SK-N-SH (cell line): Measurements from ENCODE around the gene CIAO2A. TPM values are rescaled to one million over a fixed set of nuclear protein-coding genes. Genes with fewer than 3 reads are reported as not detected.

Source experiments
- CTCF ChIA-PET: fragments of 300-600, 350-600 bp; formaldehyde crosslinking; extraction: SDS; loops from one replicate; lab custom pipeline; 2021; lab: Yijun Ruan, JAX
- POLR2A ChIA-PET: fragments of 350-600 bp; sonication (Branson Sonifier 250); formaldehyde crosslinking; extraction: SDS; loops from one replicate; lab custom pipeline; 2020; ENCODE audit warnings: antibody characterized with exemption, inconsistent platforms; lab: Yijun Ruan, JAX
- DNase-seq: peaks from one replicate; pipeline ENCODE4 v3.0.0; 2012
- H2AFZ ChIP-seq: fragments of 200-600 bp; sonication (generic); 2 replicates; pipeline ENCODE4 v1.8.1; 2016; ENCODE audit warnings: antibody characterized with exemption, mild to moderate bottlenecking, low read depth
- H3F3A ChIP-seq: fragments of 200-600 bp; sonication (generic); replicated peaks from 2 replicates; pipeline ENCODE3; 2016; ENCODE audit warnings: antibody characterized with exemption, mild to moderate bottlenecking; ENCODE audit not compliant: insufficient read depth
- H3K27ac ChIP-seq, 2 experiments: fragments of 200-500 bp in 1 of 2; fragments of 200-600 bp in 1 of 2; sonication (Bioruptor generic) in 1 of 2; sonication (generic), shearing (Covaris generic) in 1 of 2; 2 replicates each; pipeline versions ENCODE4 v1.5.1 to v1.6.1; 2014 to 2016; ENCODE audit warnings: low read depth in 2 of 2, inconsistent platforms in 1 of 2, low read length in 1 of 2, mild to moderate bottlenecking in 1 of 2, mixed read lengths in 1 of 2
- H3K27me3 ChIP-seq: fragments of 200-600 bp; sonication (generic), shearing (Covaris generic); 2 replicates; pipeline ENCODE4 v1.6.1; 2016; ENCODE audit warnings: mixed run types; ENCODE audit not compliant: insufficient read depth
- H3K36me3 ChIP-seq, 2 experiments: fragments of 200-500 bp in 1 of 2; fragments of 200-600 bp in 1 of 2; sonication (Bioruptor generic) in 1 of 2; sonication (generic) in 1 of 2; replicated peaks in 1 of 2; 2 replicates each; pipeline versions ENCODE3 to v1.5.1; 2014 to 2016; ENCODE audit warnings: low read length in 1 of 2, mild to moderate bottlenecking in 1 of 2; ENCODE audit not compliant: insufficient read depth in 2 of 2, control insufficient read depth in 1 of 2
- H3K4me1 ChIP-seq, 2 experiments: fragments of 200-500 bp in 1 of 2; fragments of 200-600 bp in 1 of 2; sonication (Bioruptor generic) in 1 of 2; sonication (generic), shearing (Covaris generic) in 1 of 2; 2 replicates each; pipeline versions ENCODE4 v1.5.1 to v1.6.1; 2014 to 2016; ENCODE audit warnings: low read depth in 1 of 2, low read length in 1 of 2, mixed run types in 1 of 2; ENCODE audit not compliant: insufficient read depth in 2 of 2, control insufficient read depth in 1 of 2
- H3K4me2 ChIP-seq: fragments of 200-600 bp; sonication (generic), shearing (Covaris generic); 2 replicates; pipeline ENCODE4 v1.6.1; 2017; ENCODE audit warnings: mixed run types
- H3K4me3 ChIP-seq, 2 experiments: fragments of 200-500 bp in 1 of 2; fragments of 200-600 bp in 1 of 2; sonication (Bioruptor generic) in 1 of 2; sonication (generic), shearing (Covaris generic) in 1 of 2; 2 replicates each; pipeline versions ENCODE4 v1.5.1 to v1.8.1; 2014 to 2016; ENCODE audit warnings: low read depth in 2 of 2, inconsistent platforms in 1 of 2, low read length in 1 of 2, mild to moderate bottlenecking in 1 of 2, mixed read lengths in 1 of 2, moderate library complexity in 1 of 2
- H3K79me2 ChIP-seq: fragments of 200-600 bp; sonication (generic); 2 replicates; pipeline ENCODE4 v1.8.1; 2017; ENCODE audit warnings: mild to moderate bottlenecking; ENCODE audit not compliant: insufficient read depth
- H3K9ac ChIP-seq: fragments of 200-600 bp; sonication (generic); 2 replicates; pipeline ENCODE4 v1.6.1; 2017; ENCODE audit warnings: mixed run types
- H3K9me2 ChIP-seq: fragments of 200-600 bp; sonication (generic); 2 replicates; pipeline ENCODE4 v1.6.1; 2017; ENCODE audit warnings: mixed run types
- H3K9me3 ChIP-seq: fragments of 200-600 bp; sonication (generic); 2 replicates; pipeline ENCODE4 v1.6.1; 2017; ENCODE audit warnings: mixed run types, mild to moderate bottlenecking, moderate library complexity
- H4K20me1 ChIP-seq: fragments of 200-600 bp; sonication (generic); 2 replicates; pipeline ENCODE4 v1.6.1; 2017; ENCODE audit warnings: mild to moderate bottlenecking, mixed run types; ENCODE audit not compliant: insufficient read depth
- EP300 ChIP-seq, 2 experiments: IDR thresholded peaks; 2 replicates each; pipeline versions ENCODE4 v1.4.0 to v1.6.1; 2012; ENCODE audit warnings: borderline replicate concordance in 1 of 2, low read depth in 1 of 2, low read length in 1 of 2
- EZH2phosphoT487 ChIP-seq: fragments of 200-600 bp; sonication (generic); IDR thresholded peaks from 2 replicates; pipeline ENCODE4 v1.6.1; 2017; ENCODE audit warnings: low read depth, mixed run types, mild to moderate bottlenecking, antibody characterized with exemption, moderate library complexity, borderline replicate concordance
- FOXJ3 ChIP-seq: sonication (generic); formaldehyde crosslinking; IDR thresholded peaks from 2 replicates; pipeline ENCODE4 v1.5.1; 2020; ENCODE audit warnings: mild to moderate bottlenecking, missing genetic modification reagents
- FOXM1 ChIP-seq: IDR thresholded peaks from 2 replicates; pipeline ENCODE4 v1.4.0; 2012; ENCODE audit warnings: low read depth, mild to moderate bottlenecking
- GATA2 ChIP-seq: sonication (generic); formaldehyde crosslinking; IDR thresholded peaks from 2 replicates; pipeline ENCODE4 v1.5.0; 2020; ENCODE audit warnings: mild to moderate bottlenecking, missing genetic modification reagents
- JUND ChIP-seq: IDR thresholded peaks from 2 replicates; pipeline ENCODE4 v1.4.0; 2012
- MEF2A ChIP-seq: IDR thresholded peaks from 2 replicates; pipeline ENCODE4 v1.4.0; 2012; ENCODE audit warnings: low read depth, borderline replicate concordance
- POLR2AphosphoS5 ChIP-seq: IDR thresholded peaks from 2 replicates; pipeline ENCODE4 v1.6.1; 2012; ENCODE audit warnings: low read depth, low read length
- RAD21 ChIP-seq: IDR thresholded peaks from 2 replicates; pipeline ENCODE4 v1.6.1; 2012; ENCODE audit warnings: mild to moderate bottlenecking, low read length
- RCOR1 ChIP-seq: fragments of 150-350 bp; IDR thresholded peaks from 2 replicates; pipeline ENCODE4 v1.6.1; 2017; ENCODE audit warnings: antibody characterized with exemption, low read length
- RFX5 ChIP-seq: IDR thresholded peaks from 2 replicates; pipeline ENCODE4 v1.6.1; 2012; ENCODE audit warnings: mild to moderate bottlenecking, improper control_type of control experiment, low read length
- RXRA ChIP-seq: IDR thresholded peaks from 2 replicates; pipeline ENCODE4 v1.4.0; 2012; ENCODE audit warnings: low read depth, mild to moderate bottlenecking, borderline replicate concordance
- SMC3 ChIP-seq: IDR thresholded peaks from 2 replicates; pipeline ENCODE4 v1.6.1; 2012; ENCODE audit warnings: low read depth, low read length, improper control_type of control experiment
- TAF1 ChIP-seq: IDR thresholded peaks from 2 replicates; pipeline ENCODE4 v1.6.1; 2012; ENCODE audit warnings: low read depth, mild to moderate bottlenecking, low read length, moderate library complexity, borderline replicate concordance
- WGBS: methylation state at CpG from one replicate; pipeline ENCODE4 v1.1.6; 2017; ENCODE audit warnings: low lambda C conversion rate; 5-methylcytosine and 5-hydroxymethylcytosine counted together
- polyA plus RNA-seq, 3 experiments: library from polyadenylated mRNA; depleted of rRNA; stranded (reverse); fragments of >200 nt; gene quantifications; 2 replicates each; pipeline ENCODE4 v1.2.3, GENCODE V29; 2012
- TF ChIP-seq, protein P1 (sequence below): IDR thresholded peaks from 2 replicates; pipeline ENCODE4 v1.6.1; 2012; ENCODE audit warnings: mild to moderate bottlenecking, low read depth, low read length, moderate library complexity
- TF ChIP-seq, protein P2 (sequence below): IDR thresholded peaks from 2 replicates; pipeline ENCODE4 v1.4.0; 2012; ENCODE audit warnings: low read depth
- TF ChIP-seq, protein P3 (sequence below): fragments of 200-600 bp; sonication (generic); IDR thresholded peaks from 2 replicates; pipeline ENCODE4 v1.6.1; 2017; ENCODE audit warnings: antibody characterized with exemption, mild to moderate bottlenecking, moderate library complexity

CIAO2A gene
- polyA plus RNA-seq, 1 of the 3 experiments (the other 2 are of a cell fraction) = 65.3 TPM

DNA sequence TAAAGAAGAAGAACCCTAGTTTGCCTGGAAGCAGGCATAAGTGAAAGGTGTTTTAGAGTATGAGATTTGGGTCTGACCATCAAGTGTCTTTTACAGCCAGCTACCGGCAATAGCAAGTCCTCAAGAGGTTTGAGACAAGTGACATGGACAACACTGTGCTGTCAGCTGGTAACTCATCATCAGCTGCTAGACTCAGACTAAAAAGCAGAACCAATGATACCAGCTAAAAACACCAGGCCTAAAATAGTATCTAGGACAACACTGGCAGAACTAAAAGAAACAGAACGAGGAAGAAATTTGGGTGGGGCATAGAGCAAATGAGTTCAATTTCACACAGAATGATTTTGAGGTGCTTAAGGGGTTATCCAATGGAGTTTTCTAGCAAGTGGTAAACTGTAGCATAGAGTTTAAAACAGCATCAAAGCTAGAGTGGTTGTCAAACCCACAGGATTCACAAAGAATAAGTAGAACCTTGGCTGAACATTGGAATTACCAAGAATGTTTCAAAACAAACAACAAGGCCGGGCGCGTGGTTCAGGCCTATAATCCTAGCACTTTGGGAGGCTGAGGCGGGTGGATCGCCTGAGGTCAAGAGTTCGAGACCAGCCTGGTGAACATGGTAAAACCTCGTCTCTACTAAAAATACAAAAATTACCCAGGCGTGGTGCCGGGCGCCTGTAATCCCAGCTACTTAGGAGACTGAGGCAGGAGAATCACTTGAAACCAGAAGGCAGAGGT is 3.9 kb downstream of the CIAO2A start:
- Histone ChIP-seq H3K4me1 (peaks cover 0 to 9% of the 10 kb centered on the region in 2 experiments; a peak in 3 of 4 replicates), H3K27me3 (no peaks in the 10 kb centered on the region), H3K27ac (no peak overlapping the region), H3K79me2 (peaks cover 59% of the 10 kb centered on the region), H3K9me3 (no peaks in the 10 kb centered on the region), H3K36me3 (peaks cover 17 to 29% of the 10 kb centered on the region in 2 experiments), H3K9me2 (no peaks in the 10 kb centered on the region), H3F3A (peaks cover 13% of the 10 kb centered on the region), H4K20me1 (no peaks in the 10 kb centered on the region), H3K9ac (no peak overlapping the region), H3K4me2 (no peak overlapping the region), H3K4me3 (no peak overlapping the region), H2AFZ (no peak overlapping the region)
- TF ChIP-seq EP300 (IDR thresholded peaks at IDR 0.05; ENCODE audit: borderline replicate concordance in 1 of 2, low read depth in 1 of 2, low read length in 1 of 2) (no peak), GATA2 (CRISPR knock-in tag) (no peak), JUND (no peak), EZH2phosphoT487 (no peak), RCOR1 (no peak), RAD21 (no peak), MEF2A (no peak), TAF1 (no peak)
- TF ChIP-seq, protein P1, sequence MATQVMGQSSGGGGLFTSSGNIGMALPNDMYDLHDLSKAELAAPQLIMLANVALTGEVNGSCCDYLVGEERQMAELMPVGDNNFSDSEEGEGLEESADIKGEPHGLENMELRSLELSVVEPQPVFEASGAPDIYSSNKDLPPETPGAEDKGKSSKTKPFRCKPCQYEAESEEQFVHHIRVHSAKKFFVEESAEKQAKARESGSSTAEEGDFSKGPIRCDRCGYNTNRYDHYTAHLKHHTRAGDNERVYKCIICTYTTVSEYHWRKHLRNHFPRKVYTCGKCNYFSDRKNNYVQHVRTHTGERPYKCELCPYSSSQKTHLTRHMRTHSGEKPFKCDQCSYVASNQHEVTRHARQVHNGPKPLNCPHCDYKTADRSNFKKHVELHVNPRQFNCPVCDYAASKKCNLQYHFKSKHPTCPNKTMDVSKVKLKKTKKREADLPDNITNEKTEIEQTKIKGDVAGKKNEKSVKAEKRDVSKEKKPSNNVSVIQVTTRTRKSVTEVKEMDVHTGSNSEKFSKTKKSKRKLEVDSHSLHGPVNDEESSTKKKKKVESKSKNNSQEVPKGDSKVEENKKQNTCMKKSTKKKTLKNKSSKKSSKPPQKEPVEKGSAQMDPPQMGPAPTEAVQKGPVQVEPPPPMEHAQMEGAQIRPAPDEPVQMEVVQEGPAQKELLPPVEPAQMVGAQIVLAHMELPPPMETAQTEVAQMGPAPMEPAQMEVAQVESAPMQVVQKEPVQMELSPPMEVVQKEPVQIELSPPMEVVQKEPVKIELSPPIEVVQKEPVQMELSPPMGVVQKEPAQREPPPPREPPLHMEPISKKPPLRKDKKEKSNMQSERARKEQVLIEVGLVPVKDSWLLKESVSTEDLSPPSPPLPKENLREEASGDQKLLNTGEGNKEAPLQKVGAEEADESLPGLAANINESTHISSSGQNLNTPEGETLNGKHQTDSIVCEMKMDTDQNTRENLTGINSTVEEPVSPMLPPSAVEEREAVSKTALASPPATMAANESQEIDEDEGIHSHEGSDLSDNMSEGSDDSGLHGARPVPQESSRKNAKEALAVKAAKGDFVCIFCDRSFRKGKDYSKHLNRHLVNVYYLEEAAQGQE = no peak
- 98% methylated on average over 12 of the region's 12 CpGs for WGBS
- no peak for DNase-seq
- ChIA-PET POLR2A (no interaction called here), CTCF (interaction anchor here (0.9 to 1.2 kb wide), 2 partner anchors 22 to 622 kb away, joined by 3 to 4 read pairs; no protein-coding TSS in a partner anchor)

DNA sequence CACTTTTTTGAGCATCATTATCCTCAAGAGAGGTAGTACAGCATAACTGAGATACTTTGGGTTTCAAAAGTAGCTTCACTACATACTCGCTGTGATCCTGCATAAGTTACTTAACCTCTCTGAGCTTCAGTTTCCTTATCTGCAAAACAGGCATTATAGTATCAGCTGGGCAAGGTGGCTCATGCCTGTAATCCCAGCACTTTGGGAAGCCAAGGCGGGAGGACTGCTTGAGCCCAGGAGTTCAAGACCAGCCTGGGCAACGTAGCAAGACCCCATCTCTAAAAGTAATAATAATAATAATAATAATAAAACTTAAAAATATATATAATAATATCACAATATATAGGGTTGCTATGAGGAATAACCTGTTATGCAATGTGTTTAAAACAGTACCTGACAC is 10.9 kb downstream of the CIAO2A start:
- Histone ChIP-seq H3K79me2 (peaks cover 24% of the 10 kb centered on the region), H3K9ac (no peak overlapping the region), H3K9me2 (no peaks in the 10 kb centered on the region), H3K4me1 (no peaks in the 10 kb centered on the region), H3K27ac (no peak overlapping the region), H3K4me2 (no peak overlapping the region), H3K27me3 (no peaks in the 10 kb centered on the region), H3K36me3 (peaks cover 20 to 29% of the 10 kb centered on the region in 2 experiments), H4K20me1 (no peaks in the 10 kb centered on the region), H3F3A (peaks cover 3% of the 10 kb centered on the region), H3K9me3 (no peaks in the 10 kb centered on the region), H3K4me3 (no peak overlapping the region), H2AFZ (no peak overlapping the region)
- 76% methylated on average over 3 of the region's 3 CpGs for WGBS
- ChIA-PET POLR2A (no interaction called here), CTCF (interaction anchor here (0.9 to 1.8 kb wide), 3 partner anchors 11 to 473 kb away, joined by 3 to 9 read pairs (median 4); no protein-coding TSS in a partner anchor)
- DNase-seq = no peak
- no peak for TF ChIP-seq RXRA
- no peak for TF ChIP-seq JUND
- TF ChIP-seq TAF1 = no peak
- TF ChIP-seq, protein P2, sequence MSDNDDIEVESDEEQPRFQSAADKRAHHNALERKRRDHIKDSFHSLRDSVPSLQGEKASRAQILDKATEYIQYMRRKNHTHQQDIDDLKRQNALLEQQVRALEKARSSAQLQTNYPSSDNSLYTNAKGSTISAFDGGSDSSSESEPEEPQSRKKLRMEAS = no peak
- TF ChIP-seq RAD21 = no peak
- TF ChIP-seq, protein P1 = no peak
- TF ChIP-seq, protein P3, sequence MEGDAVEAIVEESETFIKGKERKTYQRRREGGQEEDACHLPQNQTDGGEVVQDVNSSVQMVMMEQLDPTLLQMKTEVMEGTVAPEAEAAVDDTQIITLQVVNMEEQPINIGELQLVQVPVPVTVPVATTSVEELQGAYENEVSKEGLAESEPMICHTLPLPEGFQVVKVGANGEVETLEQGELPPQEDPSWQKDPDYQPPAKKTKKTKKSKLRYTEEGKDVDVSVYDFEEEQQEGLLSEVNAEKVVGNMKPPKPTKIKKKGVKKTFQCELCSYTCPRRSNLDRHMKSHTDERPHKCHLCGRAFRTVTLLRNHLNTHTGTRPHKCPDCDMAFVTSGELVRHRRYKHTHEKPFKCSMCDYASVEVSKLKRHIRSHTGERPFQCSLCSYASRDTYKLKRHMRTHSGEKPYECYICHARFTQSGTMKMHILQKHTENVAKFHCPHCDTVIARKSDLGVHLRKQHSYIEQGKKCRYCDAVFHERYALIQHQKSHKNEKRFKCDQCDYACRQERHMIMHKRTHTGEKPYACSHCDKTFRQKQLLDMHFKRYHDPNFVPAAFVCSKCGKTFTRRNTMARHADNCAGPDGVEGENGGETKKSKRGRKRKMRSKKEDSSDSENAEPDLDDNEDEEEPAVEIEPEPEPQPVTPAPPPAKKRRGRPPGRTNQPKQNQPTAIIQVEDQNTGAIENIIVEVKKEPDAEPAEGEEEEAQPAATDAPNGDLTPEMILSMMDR = no peak
- no peak for TF ChIP-seq SMC3
- no peak for TF ChIP-seq POLR2AphosphoS5
- TF ChIP-seq RFX5 = no peak
- TF ChIP-seq FOXJ3 (CRISPR knock-in tag) = no peak
- TF ChIP-seq FOXM1 = no peak
- TF ChIP-seq MEF2A = no peak
